Fibroblast of skin of right biceps (primary cell): Measurements from ENCODE around the gene CCDC106.

ENCODE experiments used
- DNase-seq: peaks from one replicate; pipeline ENCODE4 v3.0.0-alpha.2; 2013

Gene CCDC106

DNA sequence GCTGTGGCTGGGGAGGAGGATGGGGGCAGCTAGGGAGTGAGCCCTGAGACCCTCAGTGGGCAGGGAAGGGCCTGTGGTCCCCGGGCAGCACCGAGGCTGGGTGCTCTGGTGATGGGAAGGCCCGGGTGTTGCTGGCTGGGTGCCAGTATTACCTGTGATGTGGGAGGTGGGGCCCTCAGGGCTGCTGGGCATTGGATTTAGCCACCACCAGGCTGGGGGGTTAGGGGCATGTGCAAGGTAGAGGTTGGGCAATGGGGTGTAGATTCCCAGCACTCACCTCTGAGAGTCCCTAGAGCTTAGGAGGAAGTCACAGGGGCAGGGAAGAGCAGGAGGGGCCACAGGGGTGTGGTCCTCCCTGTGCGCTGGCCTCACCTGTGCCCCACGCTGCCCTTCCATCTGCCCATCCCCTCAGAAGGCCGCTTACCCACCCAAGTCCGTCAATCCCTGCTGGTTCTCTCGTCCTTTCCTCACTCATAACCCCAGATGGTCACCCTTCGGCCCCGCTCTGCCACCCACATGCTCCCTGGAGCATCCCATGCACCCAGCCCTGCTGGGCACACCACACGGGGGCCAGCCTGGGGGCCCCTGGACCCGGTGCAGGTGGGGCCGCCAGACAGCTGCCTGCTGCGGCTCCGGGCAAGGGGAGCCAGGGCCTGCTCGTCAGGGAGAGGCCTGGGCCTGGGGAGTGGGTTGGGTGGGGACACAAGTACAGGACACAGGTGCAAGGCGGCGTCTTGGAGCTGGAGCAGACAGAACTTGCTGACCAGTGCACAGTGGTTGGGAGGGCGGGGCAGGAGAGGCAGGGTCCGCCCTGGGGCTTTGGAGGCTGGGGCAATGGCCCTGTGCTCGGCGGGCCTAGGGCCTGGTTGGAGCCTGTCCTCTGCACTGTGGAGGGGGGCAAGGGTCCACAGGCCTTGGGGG is 39.5 kb downstream of the CCDC106 start:
- no peak for DNase-seq

- DNase-seq: no peak
Observed at GRCh38 chr19:55688422-55689218, 40.6 kb downstream of the CCDC106 start.

- DNase-seq: no peak
Observed at GRCh38 chr19:55689411-55690108, 41.5 kb downstream of the CCDC106 start.

- no peak for DNase-seq
Observed at GRCh38 chr19:55690109-55690768, 42.2 kb downstream of the CCDC106 start.

DNA sequence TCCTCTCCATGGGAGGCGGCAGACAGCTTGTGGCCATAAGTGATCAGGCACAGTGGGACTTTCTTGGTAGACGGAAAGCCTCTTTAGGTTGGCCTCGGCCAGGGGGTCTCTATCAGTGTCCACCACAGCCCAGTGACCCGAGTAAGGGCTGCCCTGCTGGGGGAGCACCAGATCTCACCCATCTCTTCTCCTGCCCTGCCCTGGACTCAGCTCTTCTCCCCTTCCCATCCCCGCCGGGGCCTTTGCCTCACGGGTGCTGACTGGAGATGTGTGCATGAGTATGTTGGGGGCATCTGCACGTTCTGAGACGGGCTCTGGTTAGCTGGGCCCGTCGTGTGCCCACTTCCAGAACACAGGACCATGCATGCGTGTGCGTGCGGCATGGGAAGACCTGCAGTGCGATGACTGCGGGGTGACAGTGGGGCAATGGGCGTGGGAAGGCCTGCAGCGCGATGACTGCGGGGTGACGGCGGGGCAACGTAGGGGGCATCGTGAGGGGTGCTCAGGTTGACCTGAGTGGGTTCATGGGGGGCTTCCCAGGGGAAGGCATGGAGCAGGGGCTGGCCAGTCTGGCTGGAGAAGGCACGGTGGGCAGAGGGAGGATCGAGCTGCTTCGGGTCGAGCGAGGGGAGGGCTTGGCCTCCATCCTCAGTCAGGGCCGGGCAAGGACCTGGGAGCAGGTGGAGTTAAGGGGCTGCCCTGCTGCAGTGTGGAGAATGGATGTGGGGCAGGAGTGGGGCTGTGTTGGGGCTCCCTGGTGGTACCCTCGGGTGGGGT is 42.9 kb downstream of the CCDC106 start:
- DNase-seq: no peak

GRCh38 chr19:55691561-55692481 is 43.8 kb downstream of the CCDC106 start:
- DNase-seq: no peak

GRCh38 chr19:55692681-55693081 is 44.7 kb downstream of the CCDC106 start:
- no peak for DNase-seq

GRCh38 chr19:55693336-55693974 is 45.4 kb downstream of the CCDC106 start:
- DNase-seq: no peak

DNA sequence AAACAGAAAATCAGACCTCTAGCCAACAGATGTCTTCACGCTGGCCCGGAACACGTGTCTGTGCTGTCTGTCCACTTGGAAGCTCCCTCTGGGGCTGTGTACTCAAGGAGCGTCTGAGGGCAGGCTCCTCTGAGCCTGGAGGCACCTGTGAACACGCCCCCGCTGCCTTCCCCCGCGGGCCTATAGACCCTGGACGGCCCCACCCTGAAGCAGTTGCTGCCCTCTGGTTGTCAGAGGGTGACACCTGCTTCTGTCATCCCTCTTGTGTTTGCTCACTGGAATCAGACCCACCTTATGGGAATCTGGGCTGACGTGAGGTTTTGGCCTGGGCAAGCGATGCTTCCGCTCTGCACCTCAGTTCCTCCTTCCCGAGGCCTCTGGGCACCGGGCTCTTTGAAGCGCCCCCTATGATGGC is 46.2 kb downstream of the CCDC106 start:
- no peak for DNase-seq

GRCh38 chr19:55694656-55695491 is 46.9 kb downstream of the CCDC106 start:
- no peak for DNase-seq

- DNase-seq: no peak
Observed at GRCh38 chr19:55695511-55696290, 47.7 kb downstream of the CCDC106 start.

DNA sequence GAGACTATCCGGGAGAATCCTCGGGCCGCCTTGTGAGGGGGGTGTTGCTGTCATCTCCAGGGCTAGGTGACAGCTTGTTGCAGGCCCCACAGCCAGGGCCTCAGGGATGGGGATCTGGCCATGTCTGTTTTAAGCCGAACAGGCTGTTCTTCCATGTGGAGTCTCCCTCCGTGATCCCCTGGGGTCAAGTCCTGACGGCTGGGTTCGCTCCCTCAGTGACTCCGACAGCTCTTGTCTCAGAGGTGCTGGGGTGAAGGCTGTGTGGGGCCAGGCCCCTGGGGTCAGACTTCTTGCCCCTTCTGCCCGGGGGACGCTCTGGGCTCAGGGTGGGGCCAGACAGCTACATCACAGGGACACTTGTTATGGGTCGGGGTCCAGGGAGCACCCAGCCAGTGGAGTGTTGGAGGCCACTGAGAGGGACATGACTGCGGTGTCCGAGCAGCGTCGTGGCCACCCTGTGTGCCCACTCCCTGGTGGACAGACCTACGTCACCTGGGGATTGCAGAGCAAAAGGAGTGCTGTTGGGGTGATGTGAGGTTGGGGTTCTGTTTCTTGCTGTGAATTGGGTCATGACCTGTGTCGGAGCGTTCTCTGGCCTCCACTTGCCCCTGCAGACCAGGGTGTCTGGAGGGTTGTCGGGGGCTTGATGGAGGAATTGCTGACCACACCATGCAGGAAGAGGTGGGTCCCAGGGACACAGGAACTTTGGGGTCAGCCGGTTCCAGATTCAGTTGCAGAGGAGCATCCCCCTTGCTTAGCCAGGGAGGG is 48.5 kb downstream of the CCDC106 start:
- no peak for DNase-seq

- DNase-seq: no peak
Observed at GRCh38 chr19:55697069-55697440, 49.0 kb downstream of the CCDC106 start.

DNA sequence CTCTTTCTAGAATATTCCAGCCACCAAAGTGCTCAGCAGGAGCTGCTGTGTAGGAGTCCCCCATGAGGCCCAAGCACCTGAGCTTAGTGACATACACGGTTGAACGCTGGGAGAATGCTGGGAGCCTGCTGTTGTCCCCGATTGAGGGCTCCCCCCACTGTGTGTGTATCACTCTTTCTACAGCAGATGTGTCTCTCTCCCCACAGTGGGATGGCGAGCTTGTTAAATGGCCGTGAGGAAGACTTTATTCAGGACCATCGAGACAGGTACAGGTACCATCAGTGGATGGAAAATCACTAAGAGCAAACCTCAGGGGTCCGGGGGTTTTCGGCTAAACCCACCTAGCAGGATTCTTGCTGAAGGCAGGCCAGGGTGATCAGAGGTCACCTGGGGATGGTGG is 49.7 kb downstream of the CCDC106 start:
- no peak for DNase-seq

DNA sequence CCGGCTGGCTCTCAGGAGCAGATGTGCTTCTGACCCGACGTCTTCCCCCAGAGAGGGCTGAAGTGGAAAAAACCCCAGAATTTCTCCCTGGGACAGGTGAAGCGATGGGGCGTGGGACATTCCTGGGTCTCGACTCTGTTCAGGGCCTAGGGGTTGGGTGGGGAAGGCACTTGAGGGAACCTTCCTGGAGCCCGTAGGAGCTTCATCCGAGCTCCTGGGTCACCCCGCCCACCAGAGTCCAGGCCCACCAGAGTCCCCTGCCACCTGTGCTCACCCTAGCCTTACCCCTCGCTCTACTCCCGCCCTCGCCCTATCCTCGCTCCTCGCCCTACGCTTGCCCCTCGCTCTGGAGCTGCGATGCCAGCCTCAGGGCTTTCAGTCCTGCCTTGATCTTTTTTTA is 50.2 kb downstream of the CCDC106 start:
- no peak for DNase-seq

GRCh38 chr19:55699221-55699620 is 51.2 kb downstream of the CCDC106 start:
- no peak for DNase-seq

- no peak for DNase-seq
Observed at GRCh38 chr19:55700813-55701212, 52.8 kb downstream of the CCDC106 start.

GRCh38 chr19:55702131-55702627 is 54.2 kb downstream of the CCDC106 start:
- no peak for DNase-seq
